GM19438 (cell line): Measurements from ENCODE around the gene SCG5.

ENCODE experiments used
- ATAC-seq: cut with Tn5 transposase; IDR thresholded peaks from one replicate; pipeline ENCODE4 v1.9.1; 2021; ENCODE audit warnings: low read depth; ENCODE audit not compliant: unreplicated experiment

The SCG5 gene

DNA sequence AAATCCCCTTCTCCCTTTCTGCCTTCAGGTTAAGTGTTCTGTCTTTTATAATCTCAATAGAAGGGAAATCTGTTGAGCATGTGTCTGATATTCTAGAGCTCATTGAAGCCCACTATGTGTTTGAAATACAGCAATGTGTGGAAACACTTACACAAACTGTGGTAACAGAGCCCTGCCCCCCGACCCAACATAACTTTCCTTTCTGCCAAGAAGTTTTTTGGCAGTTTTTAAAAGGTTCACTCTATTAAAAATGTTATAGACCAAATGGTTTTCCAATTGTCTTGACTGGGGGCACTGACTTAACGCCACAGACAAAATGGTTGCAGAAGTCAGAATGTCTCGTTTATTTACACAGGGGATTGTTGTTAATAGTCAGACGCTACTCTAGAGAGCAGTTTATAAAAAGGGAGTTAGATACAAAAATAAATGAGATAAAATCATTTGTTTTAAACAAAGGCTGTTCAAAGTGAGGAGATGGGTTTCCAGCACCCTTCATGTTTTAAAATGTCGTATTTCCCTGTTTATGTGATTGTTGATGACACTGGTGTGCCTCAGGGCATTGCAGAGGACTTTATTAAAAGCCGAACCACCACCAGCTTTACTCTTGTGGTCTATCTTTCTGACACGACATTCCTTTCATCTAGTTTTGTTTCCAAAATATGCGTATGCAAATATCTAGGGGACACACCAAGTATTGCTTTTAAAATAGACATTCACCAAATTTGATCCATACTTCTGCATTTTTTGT lies 49.6 kb downstream of the SCG5 start:
- no peak for ATAC-seq

- ATAC-seq: no peak
Observed at GRCh38 chr15:32691689-32692038, 50.2 kb downstream of the SCG5 start.

DNA sequence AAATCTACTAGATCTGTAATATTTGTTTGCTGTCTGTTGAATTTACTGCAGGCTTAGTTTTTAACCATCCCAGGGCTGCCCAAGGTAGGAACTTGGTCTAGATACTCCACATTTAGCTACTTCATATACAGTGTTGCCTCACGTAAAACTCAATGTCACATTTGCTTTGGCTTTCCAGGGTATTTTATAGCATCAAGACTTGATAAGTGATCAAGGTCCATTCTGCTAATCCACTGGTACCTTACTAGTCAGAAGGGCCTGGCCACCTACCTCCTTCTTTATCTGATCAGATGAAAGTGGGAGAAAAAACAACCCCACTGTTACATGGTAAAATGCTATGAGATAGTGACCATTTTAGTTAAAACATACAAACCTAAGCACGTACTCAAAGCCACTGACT lies 50.8 kb downstream of the SCG5 start:
- ATAC-seq: no peak

DNA sequence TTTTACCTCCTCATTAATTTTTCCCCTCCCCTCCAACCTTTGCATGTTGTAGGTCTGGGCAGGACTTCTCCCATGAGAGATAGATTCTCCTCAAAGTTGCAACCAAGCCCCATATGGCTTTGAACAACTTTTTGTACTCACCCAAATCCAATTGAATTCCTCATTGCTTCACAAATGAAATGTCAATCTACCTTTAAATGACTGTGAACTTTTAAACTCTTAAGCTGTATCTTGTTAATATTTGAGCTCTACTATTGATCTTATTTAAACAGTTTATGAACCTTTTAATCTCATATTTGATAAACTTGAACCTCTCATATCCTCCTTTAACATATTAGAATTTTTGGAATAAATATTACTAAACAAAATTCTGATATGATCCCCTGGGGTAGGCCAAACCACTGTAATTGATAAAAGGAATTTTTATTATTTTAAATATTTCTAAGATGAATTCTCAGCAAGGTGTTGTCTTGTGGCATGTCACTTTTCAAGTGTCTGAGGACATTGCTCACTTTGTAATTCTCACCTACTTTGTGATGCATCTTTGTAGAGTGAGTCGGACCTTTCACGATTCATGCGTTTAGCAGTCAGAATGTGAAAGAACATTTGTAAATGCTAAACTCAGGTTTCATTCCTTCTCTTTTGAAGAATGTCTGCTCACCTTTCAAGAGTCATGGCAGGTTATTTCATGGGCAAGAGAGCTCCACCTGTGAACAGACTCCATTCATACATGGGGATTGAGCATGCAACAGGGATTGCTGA lies 52.9 kb downstream of the SCG5 start:
- ATAC-seq: no peak

GRCh38 chr15:32698773-32699390 lies 57.4 kb downstream of the SCG5 start:
- ATAC-seq: no peak

- ATAC-seq: no peak
Observed at GRCh38 chr15:32700501-32701150, 59.1 kb downstream of the SCG5 start.

GRCh38 chr15:32701863-32702262 lies 60.4 kb downstream of the SCG5 start:
- no peak for ATAC-seq

GRCh38 chr15:32704395-32704981 lies 63.0 kb downstream of the SCG5 start:
- no peak for ATAC-seq

GRCh38 chr15:32705446-32705845 lies 63.9 kb downstream of the SCG5 start:
- no peak for ATAC-seq

DNA sequence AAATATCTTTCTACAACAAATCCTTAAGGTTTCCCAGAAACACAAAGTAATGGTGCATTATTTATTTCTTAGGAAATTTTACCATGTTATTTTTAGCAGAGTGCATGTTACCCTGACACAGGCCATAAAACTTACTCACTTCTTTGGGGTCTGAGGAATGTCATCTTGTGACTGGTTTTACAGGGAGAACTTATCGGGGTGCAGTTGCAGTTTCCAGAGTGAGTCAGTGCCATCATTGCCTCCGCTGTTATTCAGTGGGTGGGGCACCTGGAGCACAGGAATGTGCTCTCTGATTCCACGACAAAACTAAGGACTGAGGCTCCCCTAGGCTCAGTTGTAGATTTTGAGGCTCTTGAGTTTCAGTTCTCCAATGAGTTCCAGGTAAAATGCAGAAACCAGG lies 65.2 kb downstream of the SCG5 start:
- ATAC-seq: no peak

GRCh38 chr15:32707436-32707835 lies 65.9 kb downstream of the SCG5 start:
- no peak for ATAC-seq

GRCh38 chr15:32709295-32710033 lies 68.0 kb downstream of the SCG5 start:
- no peak for ATAC-seq

DNA sequence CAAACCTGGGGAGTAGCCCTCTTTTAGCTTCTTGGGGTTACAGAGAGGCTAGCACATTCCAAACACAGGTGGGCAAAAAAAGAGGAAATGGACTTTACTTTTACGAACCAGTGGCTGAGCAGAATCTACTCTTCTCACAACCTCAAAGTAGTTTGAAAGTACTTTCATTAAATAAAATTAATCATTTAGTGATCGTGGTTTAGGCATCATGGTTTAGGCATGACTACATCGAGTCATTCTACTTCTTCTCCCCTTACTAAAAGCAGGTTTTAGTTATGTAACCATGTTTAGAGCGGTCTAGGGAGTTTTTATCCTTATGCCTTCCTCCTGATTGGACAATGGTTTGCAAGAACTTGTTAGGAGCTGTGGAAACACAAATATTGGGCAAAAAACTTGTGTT lies 73.8 kb downstream of the SCG5 start:
- no peak for ATAC-seq

DNA sequence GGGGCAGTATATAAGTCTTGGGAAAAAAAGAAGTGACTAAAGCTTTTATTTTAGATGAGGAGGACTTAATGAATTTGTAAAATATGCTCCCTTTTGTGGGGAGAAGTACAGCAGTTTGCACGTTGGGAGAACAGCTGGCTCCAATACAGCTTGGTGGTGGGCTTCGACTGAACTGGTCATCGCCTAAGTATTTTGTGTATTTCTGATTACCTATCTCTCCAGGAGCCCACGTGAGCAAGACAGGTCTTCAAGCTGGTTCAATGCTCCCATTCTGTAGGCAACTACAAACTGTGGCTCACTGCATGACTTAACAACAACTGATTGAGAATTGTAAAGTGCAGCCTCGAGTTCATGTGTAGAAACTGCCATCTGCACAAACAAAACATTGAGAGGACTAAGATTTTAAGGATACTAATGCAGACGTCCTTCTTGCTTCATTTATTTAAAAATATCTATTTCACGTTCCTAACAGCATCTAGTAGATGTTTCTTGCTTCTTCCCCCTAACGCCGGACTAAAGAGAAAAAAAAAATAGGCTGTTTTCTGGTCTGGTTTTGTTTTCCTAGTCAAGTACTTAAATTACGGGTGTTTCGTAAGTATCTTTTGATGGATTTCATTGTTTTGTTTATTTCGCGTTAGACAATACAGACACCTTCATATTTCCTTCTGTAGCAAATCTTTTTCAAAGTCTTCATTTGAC lies 74.9 kb downstream of the SCG5 start:
- no peak for ATAC-seq

DNA sequence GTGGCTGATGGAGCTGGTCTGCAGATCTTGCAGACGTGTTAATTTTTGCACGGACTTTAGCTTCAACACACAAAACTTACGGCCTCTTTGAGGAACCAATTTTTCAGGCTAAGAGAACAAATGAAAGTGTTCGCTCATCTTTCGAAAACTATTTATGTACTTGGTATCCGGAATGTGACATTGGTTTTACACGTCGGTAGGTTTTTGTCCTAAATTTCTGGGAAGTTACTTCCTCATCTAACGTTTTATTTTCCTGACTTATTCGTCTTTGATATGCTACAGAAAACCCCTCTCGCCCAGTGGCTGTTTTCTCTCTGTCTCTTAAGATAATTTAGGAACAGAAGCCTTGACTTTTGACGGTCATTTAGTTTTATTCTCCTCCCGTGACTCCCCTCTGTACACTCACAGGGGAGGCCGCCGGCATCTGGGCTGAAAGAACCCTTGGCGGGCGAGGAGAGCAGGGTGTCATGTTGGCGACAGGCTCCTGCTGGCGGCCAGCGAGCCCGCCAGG lies 75.5 kb downstream of the SCG5 start:
- no peak for ATAC-seq

- ATAC-seq: no peak
Observed at GRCh38 chr15:32717426-32718226, 76.1 kb downstream of the SCG5 start, which contains the start of gene GREM1. Gene GREM1 (plus strand): TSS chr15:32718004. CDS start chr15:32730691, 12,687 bp downstream.

DNA sequence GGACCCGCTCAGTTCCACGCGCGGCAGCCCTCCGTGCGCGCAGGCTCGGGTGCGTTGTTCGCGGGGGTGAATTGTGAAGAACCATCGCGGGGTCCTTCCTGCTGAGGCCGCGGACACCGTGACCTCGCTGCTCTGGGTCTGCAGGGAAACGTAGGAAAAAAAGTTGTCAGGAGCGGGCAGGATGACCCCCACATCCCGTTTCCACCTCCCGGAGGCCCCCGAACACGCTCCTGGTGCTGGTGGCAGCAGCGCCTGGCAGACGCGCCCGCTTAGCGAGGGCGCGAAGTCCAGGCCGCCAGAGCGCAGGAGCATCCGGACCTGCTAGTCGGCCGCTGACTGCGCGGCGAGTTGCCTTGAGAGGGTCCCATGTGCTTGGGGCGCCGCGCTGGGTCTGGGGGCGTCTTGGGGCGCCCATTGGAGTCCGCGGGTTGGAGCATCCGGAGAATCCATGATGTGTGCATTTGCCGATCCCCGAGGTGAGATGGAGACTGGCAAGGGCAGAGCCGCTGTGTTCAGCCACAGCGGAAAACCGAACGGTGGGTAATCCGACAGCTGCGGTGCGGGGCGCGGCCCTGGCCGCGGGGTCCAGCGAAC lies 76.8 kb downstream of the SCG5 start:
- no peak for ATAC-seq
